Measurements from ENCODE around the gene THRAP3.
"Not testable (repeated sequence)": the region's sequence is repeated elsewhere in the genome, so short reads cannot be mapped to it uniquely, and the experiment has no call there.

Gene THRAP3

GRCh38 chr1:36183309-36183856, 40.9 kb upstream of the THRAP3 start:
- H3K79me2 ChIP-seq (ENCODE audit: control insufficient read depth, insufficient read depth, low read length, unreplicated experiment), result no peaks in the 10 kb centered on the region
- H3K27me3 ChIP-seq (ENCODE audit: insufficient read depth, low read length), result no peaks in the 10 kb centered on the region
- H2AFZ ChIP-seq (ENCODE audit: low read length, unreplicated experiment), result no peak overlapping the region
- H3K4me3 ChIP-seq (ENCODE audit: low read depth, low read length), result no peak overlapping the region
- peaks cover 8% of the 10 kb centered on the region; the same call in 1 of the 2 replicates for H3K36me3 ChIP-seq (ENCODE audit: insufficient read depth, low read length)
- peaks cover 8% of the 10 kb centered on the region for H3K4me1 ChIP-seq (ENCODE audit: control insufficient read depth, insufficient read depth, low read length, unreplicated experiment)
- peak overlapping the region; percentile 9; the same call in 1 of the 2 replicates for H3K27ac ChIP-seq (ENCODE audit: low read depth, low read length)

- Histone ChIP-seq H3K4me1 (ENCODE audit: control insufficient read depth, insufficient read depth, low read length, unreplicated experiment) (peaks cover 11% of the 10 kb centered on the region), H3K4me3 (ENCODE audit: low read depth, low read length) (no peak overlapping the region), H3K27ac (ENCODE audit: low read depth, low read length) (peak overlapping the region; percentile 81), H3K36me3 (ENCODE audit: insufficient read depth, low read length) (no peaks in the 10 kb centered on the region), H2AFZ (ENCODE audit: low read length, unreplicated experiment) (peak overlapping the region; percentile 27), H3K79me2 (ENCODE audit: control insufficient read depth, insufficient read depth, low read length, unreplicated experiment) (no peaks in the 10 kb centered on the region), H3K27me3 (ENCODE audit: insufficient read depth, low read length) (no peaks in the 10 kb centered on the region)
These were observed 36.2 kb upstream of the THRAP3 start for GRCh38 chr1:36187800-36188593.

DNA sequence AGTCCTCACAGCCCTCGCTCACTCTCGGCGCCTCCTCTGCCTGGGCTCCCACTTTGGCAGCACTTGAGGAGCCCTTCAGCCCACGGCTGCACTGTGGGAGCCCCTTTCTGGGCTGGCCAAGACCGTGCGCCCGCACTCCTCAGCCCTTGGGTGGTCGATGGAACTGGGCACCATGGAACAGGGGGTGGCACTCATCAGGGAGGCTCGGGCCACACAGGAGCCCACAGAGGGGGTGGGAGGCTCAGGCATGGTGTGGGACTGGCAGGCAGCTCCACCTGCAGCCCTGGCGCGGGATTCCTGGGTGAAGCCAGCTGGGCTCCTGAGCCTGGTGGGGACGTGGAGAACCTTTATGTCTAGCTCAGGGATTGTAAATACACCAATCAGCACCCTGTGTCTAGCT, 27.4 kb upstream of the THRAP3 start:
- not testable (repeated sequence) for H3K4me3 ChIP-seq (ENCODE audit: low read depth, low read length); H3K4me1 ChIP-seq (ENCODE audit: control insufficient read depth, insufficient read depth, low read length, unreplicated experiment); H3K36me3 ChIP-seq (ENCODE audit: insufficient read depth, low read length); H3K27ac ChIP-seq (ENCODE audit: low read depth, low read length); H3K27me3 ChIP-seq (ENCODE audit: insufficient read depth, low read length); H2AFZ ChIP-seq (ENCODE audit: low read length, unreplicated experiment); H3K79me2 ChIP-seq (ENCODE audit: control insufficient read depth, insufficient read depth, low read length, unreplicated experiment)

GRCh38 chr1:36198641-36199040, 25.6 kb upstream of the THRAP3 start:
- H3K4me1 ChIP-seq (ENCODE audit: control insufficient read depth, insufficient read depth, low read length, unreplicated experiment), result peaks cover 14% of the 10 kb centered on the region

DNA sequence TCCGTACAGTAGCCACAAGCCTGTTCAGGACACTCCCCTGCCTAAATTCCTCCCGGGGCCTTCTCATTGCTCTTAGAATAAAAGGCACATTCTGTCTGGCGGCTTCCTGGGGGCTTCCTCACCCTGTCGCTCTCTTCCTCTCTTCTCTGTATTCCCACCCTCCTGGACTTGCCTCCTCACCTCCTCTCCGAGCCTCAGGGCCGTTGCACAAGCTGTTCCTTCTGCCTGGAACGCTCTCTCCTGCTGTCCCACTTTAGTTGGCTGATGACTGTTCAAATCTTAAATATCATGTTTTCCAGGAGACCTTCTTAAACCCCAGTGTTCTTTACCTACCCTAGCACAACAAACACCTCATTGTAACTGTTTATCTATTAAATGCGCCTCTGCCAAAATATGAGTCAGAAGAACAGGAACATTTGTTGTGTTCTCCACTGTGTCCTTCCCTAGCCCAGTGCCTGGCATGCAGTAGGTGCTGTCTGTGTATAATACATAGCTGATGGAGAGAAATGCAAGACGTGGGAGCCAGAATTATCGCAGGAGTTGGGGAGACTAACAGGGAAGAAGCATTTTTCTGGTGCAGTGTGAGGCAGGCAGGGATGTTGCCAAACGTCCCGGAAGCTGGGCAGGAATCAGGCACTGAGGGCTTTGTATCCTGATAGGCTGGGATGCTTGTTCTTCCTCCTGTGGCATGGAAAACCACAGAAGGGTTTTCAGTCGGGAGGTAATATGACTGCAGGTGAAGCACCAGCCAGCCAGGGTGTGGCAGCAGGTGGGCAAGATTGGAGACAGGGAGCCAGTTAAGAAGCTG, 24.1 kb upstream of the THRAP3 start:
- H3K27me3 ChIP-seq (ENCODE audit: insufficient read depth, low read length), result no peaks in the 10 kb centered on the region
- H3K4me3 ChIP-seq (ENCODE audit: low read depth, low read length), result no peak overlapping the region
- H3K27ac ChIP-seq (ENCODE audit: low read depth, low read length), result no peak overlapping the region
- H3K4me1 ChIP-seq (ENCODE audit: control insufficient read depth, insufficient read depth, low read length, unreplicated experiment), result peaks cover 23% of the 10 kb centered on the region
- peak overlapping the region; percentile 39 for H2AFZ ChIP-seq (ENCODE audit: low read length, unreplicated experiment)
- H3K79me2 ChIP-seq (ENCODE audit: control insufficient read depth, insufficient read depth, low read length, unreplicated experiment), result no peaks in the 10 kb centered on the region
- no peaks in the 10 kb centered on the region for H3K36me3 ChIP-seq (ENCODE audit: insufficient read depth, low read length)

More at GRCh38 chr1:36198641-36199040, 25.6 kb upstream of the THRAP3 start:
- H3K27ac ChIP-seq (ENCODE audit: low read depth, low read length), result no peak overlapping the region
- no peaks in the 10 kb centered on the region for H3K79me2 ChIP-seq (ENCODE audit: control insufficient read depth, insufficient read depth, low read length, unreplicated experiment)
- H2AFZ ChIP-seq (ENCODE audit: low read length, unreplicated experiment), result no peak overlapping the region
- no peak overlapping the region for H3K4me3 ChIP-seq (ENCODE audit: low read depth, low read length)
- no peaks in the 10 kb centered on the region for H3K36me3 ChIP-seq (ENCODE audit: insufficient read depth, low read length)
- no peaks in the 10 kb centered on the region for H3K27me3 ChIP-seq (ENCODE audit: insufficient read depth, low read length)

- peaks cover 36% of the 10 kb centered on the region for H3K4me1 ChIP-seq (ENCODE audit: control insufficient read depth, insufficient read depth, low read length, unreplicated experiment)
- H3K79me2 ChIP-seq (ENCODE audit: control insufficient read depth, insufficient read depth, low read length, unreplicated experiment), result no peaks in the 10 kb centered on the region
- no peak overlapping the region for H2AFZ ChIP-seq (ENCODE audit: low read length, unreplicated experiment)
- H3K36me3 ChIP-seq (ENCODE audit: insufficient read depth, low read length), result no peaks in the 10 kb centered on the region
- no peaks in the 10 kb centered on the region for H3K27me3 ChIP-seq (ENCODE audit: insufficient read depth, low read length)
- H3K27ac ChIP-seq (ENCODE audit: low read depth, low read length), result peak overlapping the region; percentile 66
- no peak overlapping the region for H3K4me3 ChIP-seq (ENCODE audit: low read depth, low read length)
These were observed 21.2 kb upstream of the THRAP3 start for GRCh38 chr1:36203027-36203553.

GRCh38 chr1:36203554-36204346, 20.5 kb upstream of the THRAP3 start:
- no peaks in the 10 kb centered on the region for H3K36me3 ChIP-seq (ENCODE audit: insufficient read depth, low read length)
- H3K27ac ChIP-seq (ENCODE audit: low read depth, low read length), result peak overlapping the region; percentile 66
- no peaks in the 10 kb centered on the region for H3K79me2 ChIP-seq (ENCODE audit: control insufficient read depth, insufficient read depth, low read length, unreplicated experiment)

DNA sequence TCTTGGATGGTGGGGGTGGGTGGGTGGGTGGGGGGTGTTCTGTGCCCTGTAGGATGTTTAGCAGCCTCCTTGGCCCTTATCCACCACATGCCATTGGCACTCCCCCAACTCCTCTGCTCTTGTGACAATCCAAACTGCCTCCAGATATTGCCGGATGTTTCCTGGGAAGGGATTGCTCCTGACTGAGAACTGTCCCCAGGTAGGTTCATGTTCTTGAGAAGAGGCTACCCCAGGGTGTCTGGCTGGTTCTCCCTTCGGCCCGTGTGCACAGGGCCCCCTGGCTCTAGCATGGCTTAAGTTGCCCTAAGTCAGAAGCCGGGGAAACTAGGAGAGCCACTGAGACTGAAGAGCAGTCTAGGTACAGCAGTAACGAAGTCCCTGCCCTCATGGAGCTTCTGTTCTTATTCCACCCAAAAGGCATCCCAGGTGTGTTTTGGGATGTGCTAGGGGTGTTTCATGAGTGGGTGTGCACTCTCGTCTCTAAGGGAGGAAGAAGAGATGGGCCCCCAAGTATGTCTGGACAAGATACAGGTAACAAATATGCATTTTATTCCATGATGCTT, 19.8 kb upstream of the THRAP3 start:
- Histone ChIP-seq H3K4me1 (ENCODE audit: control insufficient read depth, insufficient read depth, low read length, unreplicated experiment) (peaks cover 36% of the 10 kb centered on the region), H3K27me3 (ENCODE audit: insufficient read depth, low read length) (no peaks in the 10 kb centered on the region), H3K36me3 (ENCODE audit: insufficient read depth, low read length) (no peaks in the 10 kb centered on the region), H3K79me2 (ENCODE audit: control insufficient read depth, insufficient read depth, low read length, unreplicated experiment) (no peaks in the 10 kb centered on the region), H2AFZ (ENCODE audit: low read length, unreplicated experiment) (no peak overlapping the region), H3K27ac (ENCODE audit: low read depth, low read length) (peak overlapping the region; percentile 70), H3K4me3 (ENCODE audit: low read depth, low read length) (no peak overlapping the region)

More at GRCh38 chr1:36203554-36204346, 20.5 kb upstream of the THRAP3 start:
- no peak overlapping the region for H2AFZ ChIP-seq (ENCODE audit: low read length, unreplicated experiment)
- peaks cover 36% of the 10 kb centered on the region for H3K4me1 ChIP-seq (ENCODE audit: control insufficient read depth, insufficient read depth, low read length, unreplicated experiment)
- no peaks in the 10 kb centered on the region for H3K27me3 ChIP-seq (ENCODE audit: insufficient read depth, low read length)
- no peak overlapping the region for H3K4me3 ChIP-seq (ENCODE audit: low read depth, low read length)

GRCh38 chr1:36206323-36206858, 17.9 kb upstream of the THRAP3 start:
- Histone ChIP-seq H3K27ac (ENCODE audit: low read depth, low read length) (no peak overlapping the region), H3K79me2 (ENCODE audit: control insufficient read depth, insufficient read depth, low read length, unreplicated experiment) (no peaks in the 10 kb centered on the region), H3K4me1 (ENCODE audit: control insufficient read depth, insufficient read depth, low read length, unreplicated experiment) (peaks cover 28% of the 10 kb centered on the region), H3K27me3 (ENCODE audit: insufficient read depth, low read length) (no peaks in the 10 kb centered on the region), H3K36me3 (ENCODE audit: insufficient read depth, low read length) (no peaks in the 10 kb centered on the region), H2AFZ (ENCODE audit: low read length, unreplicated experiment) (no peak overlapping the region), H3K4me3 (ENCODE audit: low read depth, low read length) (no peak overlapping the region)
